SKM-1 (cell line): ENCODE results near the gene SCN2A.
A peak's percentile ranks its signal among the peaks of the same experiment; 100 is the strongest.
"Not testable (repeated sequence)": the region's sequence is repeated elsewhere in the genome, so short reads cannot be mapped to it uniquely, and the experiment has no call there.

Experiments
- DNase-seq: peaks from one replicate; lab custom pipeline; 2025; ENCODE audit not compliant: unreplicated experiment; lab: John Stamatoyannopoulos, UW

The SCN2A gene

GRCh38 chr2:165312999-165313398 lies 73.8 kb downstream of the SCN2A start:
- DNase-seq: no peak

GRCh38 chr2:165313509-165313908 lies 74.3 kb downstream of the SCN2A start:
- no peak for DNase-seq

- no peak for DNase-seq
Observed at GRCh38 chr2:165328272-165328671, 89.1 kb downstream of the SCN2A start.

GRCh38 chr2:165344276-165344675 lies 105.1 kb downstream of the SCN2A start:
- DNase-seq: not testable (repeated sequence)

- DNase-seq: no peak
Observed at GRCh38 chr2:165348441-165348840, 109.2 kb downstream of the SCN2A start.

- no peak for DNase-seq
Observed at GRCh38 chr2:165349181-165349580, 110.0 kb downstream of the SCN2A start.

GRCh38 chr2:165357758-165358157 lies 118.5 kb downstream of the SCN2A start:
- DNase-seq: no peak

GRCh38 chr2:165361514-165361913 lies 122.3 kb downstream of the SCN2A start:
- no peak for DNase-seq

GRCh38 chr2:165369131-165369897 lies 130.1 kb downstream of the SCN2A start:
- DNase-seq: no peak

- no peak for DNase-seq
Observed at GRCh38 chr2:165369898-165370296, 130.7 kb downstream of the SCN2A start.

- DNase-seq: no peak
Observed at GRCh38 chr2:165371356-165371755, 132.1 kb downstream of the SCN2A start.

GRCh38 chr2:165373278-165374010 lies 134.2 kb downstream of the SCN2A start:
- no peak for DNase-seq

- no peak for DNase-seq
Observed at GRCh38 chr2:165376571-165376975, 137.4 kb downstream of the SCN2A start.

- DNase-seq: no peak
Observed at GRCh38 chr2:165382362-165382761, 143.1 kb downstream of the SCN2A start.

GRCh38 chr2:165390875-165391274 lies 151.7 kb downstream of the SCN2A start:
- no peak for DNase-seq

- no peak for DNase-seq
Observed at GRCh38 chr2:165391791-165392190, 152.6 kb downstream of the SCN2A start.

- not testable (repeated sequence) for DNase-seq
Observed at GRCh38 chr2:165398603-165399002, 159.4 kb downstream of the SCN2A start.

GRCh38 chr2:165401285-165401852 lies 162.2 kb downstream of the SCN2A start:
- DNase-seq: peak; percentile 12

GRCh38 chr2:165402162-165402561 lies 162.9 kb downstream of the SCN2A start:
- no peak for DNase-seq

GRCh38 chr2:165406173-165406572 lies 167.0 kb downstream of the SCN2A start:
- no peak for DNase-seq

- no peak for DNase-seq
Observed at GRCh38 chr2:165407466-165407865, 168.3 kb downstream of the SCN2A start.

GRCh38 chr2:165408186-165408585 lies 169.0 kb downstream of the SCN2A start:
- DNase-seq: no peak
